Activated naive CD8-positive, alpha-beta T cell treated with anti-CD3 and anti-CD28 coated beads, Interleukin-2, amount 50 U/mL, for 16 hours (primary cell): ENCODE measurements around the gene MINDY4.

ENCODE experiments used
- DNase-seq: peaks from one replicate; pipeline ENCODE4 v3.0.0-alpha.2; 2020; ENCODE audit warnings: low read depth, low spot score

MINDY4 gene

DNA sequence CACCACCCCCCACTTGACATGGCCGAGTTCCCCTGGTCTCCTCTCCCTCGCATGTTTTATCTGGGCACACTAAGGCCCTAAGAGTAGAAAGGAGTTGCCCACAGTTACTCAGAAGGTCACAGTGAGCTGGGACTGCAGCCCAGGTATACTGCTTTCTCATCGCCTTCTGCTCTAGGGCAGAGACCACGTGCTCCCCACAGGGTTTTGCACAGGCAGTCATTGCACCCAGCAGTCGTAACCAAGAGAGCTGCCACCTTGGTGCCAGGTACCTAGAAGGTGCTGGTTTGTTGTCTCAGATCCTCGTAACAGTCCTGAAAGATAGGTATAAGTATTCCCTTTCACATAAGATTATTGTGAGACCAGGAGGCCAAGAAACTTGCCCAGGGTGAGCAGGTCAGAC, 1.8 kb downstream of the MINDY4 start:
- no peak for DNase-seq

DNA sequence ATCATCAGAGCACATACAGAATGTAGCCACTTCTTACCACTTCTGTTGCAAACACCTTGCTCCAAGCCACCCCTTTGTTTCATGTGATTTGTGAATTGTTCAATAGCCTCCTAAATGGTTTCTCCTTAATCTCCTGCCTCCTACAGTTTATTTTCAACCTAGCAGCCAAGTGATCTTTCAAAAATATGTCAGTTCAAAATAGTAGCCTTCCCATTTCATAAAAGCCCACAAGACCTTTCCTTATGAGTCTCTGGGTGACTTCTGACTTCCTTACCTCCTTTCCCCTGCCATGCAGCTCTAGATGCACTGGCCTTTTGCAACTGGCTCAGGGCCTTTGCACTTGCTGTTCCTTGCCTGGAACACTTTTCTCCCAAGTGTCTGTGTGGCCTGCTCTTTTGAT, 4.8 kb downstream of the MINDY4 start:
- no peak for DNase-seq

- no peak for DNase-seq
Measured at GRCh38 chr7:30776971-30777370, 5.8 kb downstream of the MINDY4 start.

GRCh38 chr7:30778255-30779025, 7.2 kb downstream of the MINDY4 start:
- no peak for DNase-seq

GRCh38 chr7:30779574-30779973, 8.4 kb downstream of the MINDY4 start:
- no peak for DNase-seq

DNA sequence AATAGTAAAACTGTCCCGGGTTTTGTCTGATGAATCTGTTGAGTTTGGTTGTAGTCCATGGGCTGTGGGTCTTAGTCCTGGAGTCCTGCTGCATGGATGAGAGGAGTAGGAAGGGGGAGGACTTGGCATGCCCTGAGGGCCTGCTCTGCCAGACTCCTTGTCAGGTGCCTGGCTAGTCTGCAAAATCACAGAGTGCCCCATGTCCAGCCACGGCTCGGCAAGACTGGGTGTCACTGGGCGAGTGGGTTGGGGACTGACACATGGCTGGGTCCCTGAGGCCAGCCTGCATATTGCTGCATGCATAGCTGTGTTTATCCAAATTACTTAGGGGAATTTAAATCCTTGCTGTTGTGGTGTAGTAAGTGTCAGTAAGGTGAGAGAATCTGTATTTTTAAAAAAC, 9.7 kb downstream of the MINDY4 start:
- no peak for DNase-seq

DNA sequence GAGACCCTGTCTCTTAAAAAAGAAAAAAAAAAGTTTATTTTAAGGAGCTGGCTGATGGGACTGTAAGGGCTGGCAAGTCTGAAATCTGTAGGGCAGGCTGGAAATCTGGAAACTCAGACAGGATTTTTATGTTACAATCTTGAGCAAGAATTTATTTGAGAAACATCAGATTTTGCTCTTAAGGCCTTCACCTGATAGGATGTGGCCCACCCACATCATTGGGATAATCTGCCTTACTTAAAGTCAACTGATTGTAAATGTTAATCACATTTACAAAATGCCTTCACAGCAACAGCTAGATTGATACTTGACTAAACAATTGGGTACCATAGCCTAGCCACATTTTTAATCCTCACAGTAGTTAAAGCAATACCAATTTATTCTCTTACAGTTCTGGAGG, 11.5 kb downstream of the MINDY4 start:
- DNase-seq: no peak

GRCh38 chr7:30785786-30786185, 14.6 kb downstream of the MINDY4 start:
- no peak for DNase-seq

GRCh38 chr7:30787486-30787885, 16.3 kb downstream of the MINDY4 start:
- no peak for DNase-seq

GRCh38 chr7:30788640-30789333, 17.6 kb downstream of the MINDY4 start:
- DNase-seq: no peak

- no peak for DNase-seq
Measured at GRCh38 chr7:30789334-30789711, 18.1 kb downstream of the MINDY4 start.

GRCh38 chr7:30790356-30790755, 19.1 kb downstream of the MINDY4 start:
- no peak for DNase-seq

DNA sequence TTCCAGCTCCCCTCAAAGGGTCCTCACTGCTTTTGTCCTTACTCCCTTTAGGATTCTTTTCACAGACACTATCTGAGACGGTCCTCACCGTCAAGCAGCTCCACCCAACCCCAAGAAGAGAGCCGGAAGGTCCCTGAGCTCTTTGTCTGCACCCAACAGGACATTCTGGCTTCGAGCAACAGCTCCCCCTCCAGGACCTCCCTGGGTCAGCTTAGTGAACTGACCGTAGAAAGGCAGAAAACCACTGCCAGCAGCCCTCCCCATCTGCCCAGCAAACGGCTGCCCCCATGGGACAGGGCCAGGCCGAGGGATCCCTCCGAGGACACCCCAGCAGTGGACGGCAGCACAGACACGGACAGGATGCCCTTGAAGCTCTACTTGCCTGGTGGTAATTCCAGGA, 19.9 kb downstream of the MINDY4 start:
- DNase-seq: no peak

DNA sequence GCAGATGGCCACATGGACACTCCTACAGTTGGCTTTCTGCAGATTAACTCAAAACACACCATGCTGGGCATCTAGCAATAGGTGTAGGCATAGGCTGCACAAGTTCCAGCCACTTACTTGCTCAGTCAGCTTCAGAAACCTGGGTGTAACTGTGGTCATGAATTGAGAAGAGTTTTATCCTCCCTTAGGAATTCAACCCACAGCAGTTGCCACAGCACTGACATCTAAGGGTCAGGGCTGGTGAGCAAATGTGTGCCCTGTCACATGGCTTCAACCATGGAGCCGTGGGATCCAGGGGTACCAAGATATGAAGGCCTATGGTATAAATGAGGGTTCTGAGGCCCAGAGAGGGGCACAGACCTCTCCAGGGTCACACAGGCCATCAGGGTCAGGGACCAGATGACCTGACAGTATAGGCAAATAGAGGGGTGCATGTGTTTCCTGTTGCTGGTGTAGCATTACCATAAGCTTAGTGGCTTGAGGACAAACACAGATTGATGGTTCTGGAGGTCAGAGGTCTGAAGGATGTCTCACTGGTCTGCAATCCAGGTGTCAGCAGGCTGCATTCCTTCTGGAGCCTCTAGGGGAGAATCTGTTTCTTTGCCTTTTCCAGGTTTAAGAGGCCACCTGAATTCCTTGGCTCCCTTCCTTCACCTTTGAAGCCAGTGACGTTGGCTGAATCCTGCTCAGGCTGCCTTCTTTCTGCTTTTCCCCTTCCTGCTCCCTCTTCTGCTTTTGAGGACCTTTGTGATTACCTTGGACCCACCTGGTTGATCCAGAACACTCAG, 24.1 kb downstream of the MINDY4 start:
- DNase-seq: no peak

DNA sequence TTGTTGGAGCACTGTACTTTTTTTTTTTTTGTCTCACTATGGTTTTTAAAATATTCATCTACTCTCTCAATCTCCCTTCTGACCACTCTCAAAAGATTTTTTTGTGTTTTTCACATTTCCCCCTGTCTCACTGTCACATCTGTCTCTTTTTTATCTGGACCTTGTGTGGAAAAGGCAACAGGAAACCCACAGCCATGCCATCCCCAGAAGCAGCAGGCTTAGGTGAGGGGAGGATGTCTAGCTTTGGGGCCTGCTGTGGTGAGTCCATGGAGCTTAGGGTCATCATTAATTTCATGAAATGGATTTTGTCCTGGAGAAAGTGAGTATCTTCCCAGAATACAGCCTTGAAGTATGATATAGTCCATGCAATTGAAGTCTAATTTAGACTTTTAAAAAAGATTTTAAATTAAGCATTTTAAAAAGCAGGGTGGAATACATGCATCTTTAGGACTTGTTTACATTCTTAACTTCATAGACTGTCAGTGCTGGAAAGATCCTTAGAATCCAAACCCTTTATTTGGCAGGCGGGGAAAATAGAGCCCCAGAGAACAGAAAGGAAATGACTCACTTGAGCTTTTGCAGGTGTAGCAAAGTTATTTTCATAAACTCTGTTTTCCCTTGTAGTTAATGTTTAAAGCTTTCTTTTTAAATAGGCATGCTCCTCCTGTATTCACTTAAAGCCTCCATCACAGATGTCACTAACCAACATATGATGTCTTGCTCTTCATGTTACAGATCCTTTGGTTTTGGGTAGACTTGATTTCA, 25.1 kb downstream of the MINDY4 start:
- DNase-seq: no peak

DNA sequence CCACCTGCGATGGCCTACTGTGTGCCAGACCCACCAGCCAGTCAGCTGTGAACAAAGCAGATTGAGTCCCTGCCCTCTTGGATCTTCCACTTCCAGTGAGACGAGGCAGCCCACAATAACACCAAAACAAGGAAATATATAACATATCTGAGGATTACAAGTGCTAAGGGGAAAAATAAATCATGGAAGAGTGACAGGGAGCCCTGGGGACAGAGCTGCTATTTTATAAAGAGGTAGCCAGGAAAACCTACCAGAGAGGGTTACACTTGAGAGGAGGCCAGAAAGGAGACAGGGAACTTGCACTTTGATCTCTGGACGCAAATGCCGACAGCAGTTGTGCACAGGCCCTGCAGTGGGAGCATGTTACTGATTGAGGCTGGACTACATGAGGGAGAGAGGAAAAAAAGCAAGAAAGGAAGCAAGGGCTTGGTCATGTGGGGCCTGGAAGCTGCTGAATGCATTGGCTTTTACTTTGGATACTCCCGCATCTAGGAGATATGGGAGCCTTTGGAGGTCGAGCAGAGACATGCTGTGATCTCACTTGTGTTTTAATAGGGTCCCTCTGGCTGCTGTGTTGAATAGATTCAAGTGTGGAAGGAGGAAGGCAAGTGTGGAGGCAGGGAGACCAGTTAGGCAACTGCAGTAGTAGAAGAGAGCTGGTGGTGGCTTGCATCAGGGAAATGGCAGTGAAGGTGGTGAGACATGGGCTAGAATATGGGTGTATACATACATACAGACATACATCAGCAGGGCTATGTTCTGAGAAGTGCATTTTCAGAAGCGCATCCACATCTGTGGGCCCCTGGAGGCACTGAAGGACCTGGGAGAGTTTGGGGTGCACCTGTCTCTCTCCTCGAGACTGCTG, 26.2 kb downstream of the MINDY4 start:
- DNase-seq: no peak

DNA sequence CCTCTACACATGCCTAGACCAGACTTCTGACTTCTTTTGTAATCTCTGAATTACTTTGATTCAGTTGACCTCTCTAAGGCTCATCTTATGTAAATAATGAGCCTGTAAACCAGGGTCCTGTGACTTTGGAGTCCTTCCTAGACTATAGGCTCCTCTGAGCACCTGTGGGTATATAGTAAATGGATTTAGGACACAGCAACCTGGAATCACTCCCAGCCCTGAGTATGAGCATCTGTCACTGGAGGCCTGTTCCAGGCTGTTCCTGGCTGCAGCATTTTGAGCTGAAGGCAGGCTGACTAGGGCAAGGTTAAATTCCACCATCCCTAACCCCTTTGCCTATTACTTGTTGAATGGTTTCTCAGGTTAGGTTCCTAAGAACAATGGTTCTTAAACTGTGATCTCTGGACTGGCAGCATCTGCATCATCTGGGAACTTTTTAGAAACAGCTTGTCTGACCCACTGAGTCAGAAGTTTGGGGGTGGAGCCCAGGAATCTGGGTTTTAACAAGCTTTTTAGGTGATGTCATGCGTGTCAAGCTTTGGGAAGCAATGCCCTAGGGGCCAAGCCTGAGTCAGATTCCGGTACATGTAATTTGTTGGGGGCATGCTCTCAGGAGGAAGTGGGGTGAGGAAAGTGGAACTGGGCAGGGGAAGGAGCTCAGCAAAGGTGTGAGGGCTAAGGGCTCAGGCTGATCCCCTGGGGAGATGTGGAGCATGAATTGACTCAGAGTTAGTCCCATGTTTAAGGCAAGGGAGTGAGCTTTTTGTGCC, 28.2 kb downstream of the MINDY4 start:
- DNase-seq: no peak

DNA sequence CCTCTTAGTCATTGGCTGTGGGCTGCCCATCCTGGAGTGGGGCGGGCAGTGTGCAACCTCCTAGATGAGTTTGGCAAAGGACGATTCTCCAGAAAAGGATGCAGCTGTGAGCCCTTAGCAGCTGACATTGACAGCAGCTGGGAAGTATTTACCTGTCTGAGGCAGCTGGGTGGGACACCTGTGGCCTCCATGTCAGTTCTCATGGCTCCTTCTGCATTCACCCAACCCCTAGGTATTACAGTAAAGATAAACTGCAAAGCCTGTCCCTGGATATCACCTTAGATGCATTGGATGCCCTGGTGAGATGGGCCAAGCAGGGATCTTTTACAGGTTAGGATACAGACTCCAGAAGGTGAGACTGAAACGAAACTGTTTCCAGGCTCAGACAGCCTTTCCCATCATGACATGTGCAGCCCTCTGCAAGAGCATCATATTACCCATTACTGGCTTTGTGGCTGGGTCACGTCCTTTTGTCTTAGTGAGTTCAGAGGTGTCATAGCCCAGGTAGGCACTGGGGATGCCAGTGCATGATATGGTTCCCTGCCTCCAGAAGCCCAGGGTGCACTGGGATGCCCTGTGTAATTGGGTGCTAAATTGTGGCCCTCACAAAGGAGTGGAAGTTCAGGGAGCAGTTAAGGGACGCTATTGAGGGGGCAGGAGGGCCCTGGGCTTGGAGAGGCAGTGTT, 28.9 kb downstream of the MINDY4 start:
- no peak for DNase-seq

DNA sequence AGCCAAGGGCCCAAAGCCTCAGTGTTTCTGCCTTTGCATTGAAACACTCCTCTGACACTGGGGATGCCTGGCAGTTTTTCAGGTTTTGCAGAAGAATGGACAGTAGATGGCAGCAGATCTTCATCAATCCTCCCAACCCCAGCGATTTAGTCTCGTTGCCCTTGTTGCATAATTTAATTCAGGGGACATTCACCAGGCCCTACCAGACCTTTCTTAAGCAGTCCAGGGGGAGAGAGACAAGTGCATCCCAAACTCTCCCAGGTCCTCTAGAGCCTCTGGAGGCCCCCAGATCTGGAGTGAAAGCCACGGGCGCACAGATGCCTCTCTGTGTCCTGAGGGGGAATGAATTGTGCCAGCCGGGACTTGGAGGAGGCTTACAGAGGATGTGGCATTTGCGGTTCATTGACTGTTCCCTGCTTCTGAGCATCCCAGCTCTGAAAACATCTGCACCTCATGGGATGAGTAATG, 29.6 kb downstream of the MINDY4 start:
- no peak for DNase-seq
